ENCODE data around the gene HVCN1.

Gene HVCN1

GRCh38 chr12:110702081-110702480 lies 13.2 kb upstream of the HVCN1 start:
- no peak for ATAC-seq
- TF ChIP-seq ZFP3 (CRISPR knock-in tag; IDR thresholded peaks at IDR 0.05) (no peak), SNAI2 (CRISPR knock-in tag; IDR thresholded peaks at IDR 0.05) (no peak), TSHZ2 (CRISPR knock-in tag; IDR thresholded peaks at IDR 0.05) (no peak), ZC3H10 (CRISPR knock-in tag; IDR thresholded peaks at IDR 0.05) (no peak), CREB5 (CRISPR knock-in tag; IDR thresholded peaks at IDR 0.05; ENCODE audit: low read depth) (no peak), ARNTL (CRISPR knock-in tag; IDR thresholded peaks at IDR 0.05; ENCODE audit: borderline replicate concordance, low read depth) (no peak), TCF4 (CRISPR knock-in tag; IDR thresholded peaks at IDR 0.05; ENCODE audit: borderline replicate concordance) (no peak), OSR1 (CRISPR knock-in tag; IDR thresholded peaks at IDR 0.05) (no peak), PPARA (CRISPR knock-in tag; IDR thresholded peaks at IDR 0.05; ENCODE audit: borderline replicate concordance) (no peak), PATZ1 (CRISPR knock-in tag; IDR thresholded peaks at IDR 0.05; ENCODE audit: borderline replicate concordance) (no peak), ZFP30 (CRISPR knock-in tag; IDR thresholded peaks at IDR 0.05) (no peak), TOX (CRISPR knock-in tag; IDR thresholded peaks at IDR 0.05; ENCODE audit: borderline replicate concordance) (no peak), ISL1 (CRISPR knock-in tag; IDR thresholded peaks at IDR 0.05) (no peak), ESRRG (CRISPR knock-in tag; IDR thresholded peaks at IDR 0.05) (no peak), POU6F1 (CRISPR knock-in tag; IDR thresholded peaks at IDR 0.05; ENCODE audit: borderline replicate concordance, low read depth) (no peak), ZNF565 (CRISPR knock-in tag; conservative IDR thresholded peaks at IDR 0.05; ENCODE audit: low read depth) (no peak), CSRNP3 (CRISPR knock-in tag; IDR thresholded peaks at IDR 0.05) (no peak), ZNF8 (CRISPR knock-in tag; IDR thresholded peaks at IDR 0.05) (no peak)

GRCh38 chr12:110699591-110700445 lies 10.9 kb upstream of the HVCN1 start:
- ATAC-seq = peak; percentile 37; the same call in 2 of the 3 replicates
- TF ChIP-seq ZC3H10 (CRISPR knock-in tag; IDR thresholded peaks at IDR 0.05) (no peak), CSRNP3 (CRISPR knock-in tag; IDR thresholded peaks at IDR 0.05) (no peak), PPARA (CRISPR knock-in tag; IDR thresholded peaks at IDR 0.05; ENCODE audit: borderline replicate concordance) (no peak), ZNF565 (CRISPR knock-in tag; conservative IDR thresholded peaks at IDR 0.05; ENCODE audit: low read depth) (no peak), ISL1 (CRISPR knock-in tag; IDR thresholded peaks at IDR 0.05) (no peak), ZFP30 (CRISPR knock-in tag; IDR thresholded peaks at IDR 0.05) (no peak), ZNF70 (CRISPR knock-in tag; IDR thresholded peaks at IDR 0.05) (no peak), TCF4 (CRISPR knock-in tag; IDR thresholded peaks at IDR 0.05; ENCODE audit: borderline replicate concordance) (no peak), BACH2 (CRISPR knock-in tag; IDR thresholded peaks at IDR 0.05; ENCODE audit: borderline replicate concordance) (no peak), ZNF8 (CRISPR knock-in tag; IDR thresholded peaks at IDR 0.05) (no peak), TSHZ2 (CRISPR knock-in tag; IDR thresholded peaks at IDR 0.05) (no peak)

Measured in SK-N-SH treated with all-trans-retinoic acid at 6 μM for 48 hours (cell line).